ENCODE measurements around the gene ANKRD34C. TPM values are rescaled to one million over a fixed set of nuclear protein-coding genes. Genes with fewer than 3 reads are reported as not detected.

The ANKRD34C gene
- total and polyA plus RNA-seq, 2 donors (not counting 1 experiment from before 2014, with no cell fraction given), result not detected

- H3K79me2 ChIP-seq (ENCODE audit: control insufficient read depth, insufficient read depth, low read length), result no peaks in the 10 kb centered on the region
- intact Hi-C loops (cut with micrococcal nuclease), result no loop called here
- Mint-ChIP-seq H3K27ac (no peak overlapping the region), H3K4me1 (no peaks in the 10 kb centered on the region), H3K4me3 (no peak overlapping the region), H3K9me3 (ENCODE audit: insufficient read depth) (no peaks in the 10 kb centered on the region), H3K27me3 (peaks cover 43% of the 10 kb centered on the region)
- no peak overlapping the region for H3K4me2 ChIP-seq (replicated peaks; ENCODE audit: low read depth, low read length, poor library complexity, severe bottlenecking)
- H3K9me3 ChIP-seq (ENCODE audit: control extremely low read depth in 1 of 3, control insufficient read depth in 2 of 3, insufficient read depth in 1 of 3, low read length in 2 of 3), result no peaks in the 10 kb centered on the region
- no peak for DNase-seq
- CTCF ChIA-PET, result no interaction called here
- POLR2A ChIA-PET, result no interaction called here
- H3K4me3 ChIP-seq (ENCODE audit: control extremely low read depth in 1 of 5, extremely low read depth in 1 of 5, insufficient read depth in 1 of 5, low read depth in 2 of 5, low read length in 4 of 5), result no peak overlapping the region
- no peak for ATAC-seq (ENCODE audit: low read depth)
- no peaks in the 10 kb centered on the region for H4K20me1 ChIP-seq (ENCODE audit: control insufficient read depth, insufficient read depth, low read length, poor library complexity, severe bottlenecking)
- no peaks in the 10 kb centered on the region for H3K4me1 ChIP-seq (ENCODE audit: control insufficient read depth in 2 of 2, insufficient read depth in 2 of 2, low read length in 2 of 2)
- no peak overlapping the region for H3K27ac ChIP-seq (ENCODE audit: low read length in 2 of 2)
- H3K36me3 ChIP-seq (replicated peaks in 1 of 2; ENCODE audit: control extremely low read depth in 1 of 2, control insufficient read depth in 1 of 2, extremely low read depth in 1 of 2, insufficient read depth in 2 of 2, low read length in 1 of 2), result no peaks in the 10 kb centered on the region
- 83% methylated on average over 1 of the region's 3 CpGs for WGBS (ENCODE audit: insufficient coverage)
- TF ChIP-seq EZH2 (IDR thresholded peaks at IDR 0.05; ENCODE audit: borderline replicate concordance, insufficient read depth, low read depth, low read length, poor library complexity, severe bottlenecking) (no peak), CTCF (IDR thresholded peaks at IDR 0.05) (no peak)
- no peak overlapping the region for H2AFZ ChIP-seq (ENCODE audit: insufficient read depth, low read depth, low read length, poor library complexity, severe bottlenecking)
- H3K9ac ChIP-seq (ENCODE audit: low read length), result no peak overlapping the region
- peaks cover 0 to 4% (median 1%) of the 10 kb centered on the region in 4 experiments for H3K27me3 ChIP-seq (replicated peaks in 1 of 4; ENCODE audit: control extremely low read depth in 1 of 4, control insufficient read depth in 3 of 4, insufficient read depth in 4 of 4, low read length in 3 of 4)
Observed at GRCh38 chr15:79240036-79240435, 42.5 kb upstream of the ANKRD34C start.

- Mint-ChIP-seq H3K9me3 (ENCODE audit: insufficient read depth) (no peaks in the 10 kb centered on the region), H3K4me1 (no peaks in the 10 kb centered on the region), H3K27ac (no peak overlapping the region), H3K27me3 (peaks cover 24% of the 10 kb centered on the region), H3K4me3 (no peak overlapping the region)
- ATAC-seq (ENCODE audit: low read depth), result no peak
- intact Hi-C loops (cut with micrococcal nuclease), result no loop called here
- no peak for DNase-seq
- TF ChIP-seq CTCF (IDR thresholded peaks at IDR 0.05) (no peak), EZH2 (IDR thresholded peaks at IDR 0.05; ENCODE audit: borderline replicate concordance, insufficient read depth, low read depth, low read length, poor library complexity, severe bottlenecking) (no peak)
- no peaks in the 10 kb centered on the region for H3K9me3 ChIP-seq (ENCODE audit: control extremely low read depth in 1 of 3, control insufficient read depth in 2 of 3, insufficient read depth in 1 of 3, low read length in 2 of 3)
- H3K36me3 ChIP-seq (replicated peaks in 1 of 2; ENCODE audit: control extremely low read depth in 1 of 2, control insufficient read depth in 1 of 2, extremely low read depth in 1 of 2, insufficient read depth in 2 of 2, low read length in 1 of 2), result no peaks in the 10 kb centered on the region
- H2AFZ ChIP-seq (ENCODE audit: insufficient read depth, low read depth, low read length, poor library complexity, severe bottlenecking), result no peak overlapping the region
- no peaks in the 10 kb centered on the region for H3K4me1 ChIP-seq (ENCODE audit: control insufficient read depth in 2 of 2, insufficient read depth in 2 of 2, low read length in 2 of 2)
- no peaks in the 10 kb centered on the region for H4K20me1 ChIP-seq (ENCODE audit: control insufficient read depth, insufficient read depth, low read length, poor library complexity, severe bottlenecking)
- ChIA-PET POLR2A (no interaction called here), CTCF (no interaction called here)
- WGBS (ENCODE audit: insufficient coverage), result 97% methylated on average over 10 of the region's 11 CpGs
- no peak overlapping the region for H3K9ac ChIP-seq (ENCODE audit: low read length)
- H3K4me3 ChIP-seq (ENCODE audit: control extremely low read depth in 1 of 5, extremely low read depth in 1 of 5, insufficient read depth in 1 of 5, low read depth in 2 of 5, low read length in 4 of 5), result no peak overlapping the region
- H3K4me2 ChIP-seq (replicated peaks; ENCODE audit: low read depth, low read length, poor library complexity, severe bottlenecking), result no peak overlapping the region
- no peak overlapping the region for H3K27ac ChIP-seq (ENCODE audit: low read length in 2 of 2)
- H3K79me2 ChIP-seq (ENCODE audit: control insufficient read depth, insufficient read depth, low read length), result no peaks in the 10 kb centered on the region
- H3K27me3 ChIP-seq (replicated peaks in 1 of 4; ENCODE audit: control extremely low read depth in 1 of 4, control insufficient read depth in 3 of 4, insufficient read depth in 4 of 4, low read length in 3 of 4), result peaks cover 0 to 4% (median 1%) of the 10 kb centered on the region in 4 experiments
Observed at GRCh38 chr15:79243723-79244122, 38.8 kb upstream of the ANKRD34C start.

All from B cell (primary cell).